NCI-H1436 treated with DMSO at 0.1 percent for 48 hours (cell line): ENCODE data around the gene SLC22A23.

Experiments
- DNase-seq: peaks from one replicate; lab custom pipeline; 2025; lab: John Stamatoyannopoulos, UW

Gene SLC22A23

GRCh38 chr6:3283241-3283640 lies 173.6 kb downstream of the SLC22A23 start:
- DNase-seq, result no peak

DNA sequence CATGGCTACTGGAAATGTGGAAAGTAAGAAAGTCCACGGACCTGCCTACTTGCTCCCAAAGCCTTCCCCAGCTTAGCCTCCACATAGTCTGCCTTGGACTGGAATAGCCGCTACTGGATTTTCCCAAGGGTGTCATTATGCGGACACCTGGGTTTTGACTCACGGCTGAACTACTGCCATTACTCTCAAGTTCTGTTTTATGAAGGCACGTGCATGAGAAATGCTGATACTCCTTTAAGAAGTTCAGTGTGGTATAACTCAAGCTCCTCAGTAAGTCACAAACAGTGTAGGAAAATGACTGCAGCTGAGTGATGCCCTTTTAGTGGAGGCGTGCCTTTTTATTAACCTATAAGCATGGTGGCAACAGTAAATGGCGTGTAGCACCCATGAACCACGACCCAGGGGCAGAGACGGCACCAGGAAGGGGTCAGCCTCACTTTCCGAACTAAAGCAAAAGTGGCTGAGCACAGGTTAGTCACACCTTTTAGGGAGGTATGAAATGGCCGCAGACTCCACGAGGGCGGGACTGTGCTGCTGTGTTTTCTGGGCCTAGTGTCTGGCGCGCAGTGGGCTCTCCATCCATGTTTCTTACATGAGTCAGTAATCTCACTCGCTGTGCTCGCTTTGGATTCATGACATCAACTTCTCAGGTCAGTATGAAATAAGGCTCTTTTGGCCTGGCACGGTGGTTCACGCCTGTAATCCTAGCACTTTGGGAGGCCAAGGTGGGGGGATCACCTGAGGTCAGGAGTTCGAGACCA lies 174.2 kb downstream of the SLC22A23 start:
- DNase-seq, result no peak

DNA sequence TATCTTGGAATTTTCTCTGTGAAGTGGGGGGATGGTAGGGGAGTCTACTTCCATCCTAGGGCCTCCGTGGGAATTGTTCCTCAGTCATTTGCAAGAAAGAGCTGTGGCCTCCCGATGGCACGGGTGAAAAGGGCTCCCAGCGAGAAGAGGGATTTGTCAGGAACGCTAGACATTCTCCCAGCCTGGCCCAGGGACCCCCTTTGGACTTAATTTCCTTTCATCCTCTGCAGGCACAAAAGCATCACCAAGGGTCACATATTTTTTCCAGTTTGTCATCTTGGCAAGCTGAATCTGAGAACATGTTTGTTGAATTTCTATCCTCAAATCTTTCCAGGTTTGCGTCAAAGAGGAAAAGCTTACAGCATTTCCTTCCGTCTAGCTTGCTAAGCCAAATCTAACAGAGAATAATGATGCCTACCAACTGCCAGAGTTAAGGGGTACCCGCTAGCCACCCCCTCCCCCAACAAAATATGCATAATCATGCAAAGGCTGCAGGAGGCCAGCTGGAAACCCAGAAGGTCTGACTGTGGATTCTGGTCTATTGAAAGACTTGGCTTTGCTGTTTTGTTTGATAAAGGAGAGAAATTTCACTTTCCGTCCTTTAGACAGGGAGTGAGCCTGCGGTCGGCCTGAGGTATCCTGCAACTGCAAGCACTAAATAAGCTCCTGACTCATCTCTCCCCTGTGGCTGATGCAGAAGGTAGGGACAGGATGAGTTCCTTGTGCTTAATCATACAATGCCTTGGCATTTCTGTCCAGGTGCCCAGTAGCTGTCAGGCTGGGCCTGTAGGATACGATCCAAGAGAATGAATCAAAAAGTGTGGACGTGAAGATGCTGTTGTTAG lies 175.0 kb downstream of the SLC22A23 start:
- no peak for DNase-seq

- no peak for DNase-seq
Measured at GRCh38 chr6:3280866-3281465, 175.9 kb downstream of the SLC22A23 start.

DNA sequence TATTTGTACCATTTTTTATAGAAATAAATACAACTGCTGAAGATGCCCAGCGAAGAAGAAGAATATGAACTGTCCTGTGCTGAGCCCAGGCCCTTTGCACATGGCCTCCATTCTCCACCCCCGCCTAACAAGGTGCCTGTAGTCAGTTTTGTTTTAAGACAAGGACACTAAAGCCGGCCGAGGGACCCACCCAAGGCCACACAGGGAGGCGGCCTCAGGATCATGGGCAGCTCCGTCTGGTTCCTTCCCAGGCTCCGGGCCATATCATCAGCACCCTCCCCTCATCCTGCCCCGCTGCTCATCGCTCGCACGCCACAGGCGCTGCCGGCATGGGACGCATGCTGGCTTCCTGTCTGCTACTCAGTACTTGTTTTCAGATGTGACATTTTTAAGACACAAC lies 176.8 kb downstream of the SLC22A23 start:
- no peak for DNase-seq

GRCh38 chr6:3278691-3279090 lies 178.2 kb downstream of the SLC22A23 start:
- DNase-seq, result no peak

DNA sequence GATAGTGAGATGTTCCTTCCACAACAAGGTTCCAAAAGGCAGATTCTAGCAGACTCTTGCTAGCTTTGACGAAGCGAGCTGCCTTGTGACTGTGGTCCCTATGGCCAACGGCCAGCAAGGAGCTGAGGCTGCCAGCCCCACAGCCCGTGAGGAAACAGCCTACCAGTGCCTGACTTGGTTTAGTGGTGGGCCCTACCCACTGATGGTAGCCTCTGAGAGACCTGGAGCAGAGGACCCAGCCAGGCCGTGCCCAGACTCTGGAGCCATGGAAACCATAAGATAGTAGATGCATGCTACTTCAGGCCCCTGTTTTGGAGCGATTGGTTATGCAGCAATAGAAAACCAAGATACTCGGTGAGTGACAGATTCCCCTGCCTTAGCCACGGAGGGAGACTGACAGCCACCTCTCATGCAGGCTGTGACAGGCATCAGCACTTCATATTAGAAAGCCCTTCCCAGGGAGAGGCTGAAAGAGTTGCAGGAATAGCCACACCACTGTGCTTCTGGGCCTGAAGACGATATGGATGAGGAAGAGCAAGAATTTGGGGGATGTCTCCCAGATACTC lies 178.9 kb downstream of the SLC22A23 start:
- no peak for DNase-seq

DNA sequence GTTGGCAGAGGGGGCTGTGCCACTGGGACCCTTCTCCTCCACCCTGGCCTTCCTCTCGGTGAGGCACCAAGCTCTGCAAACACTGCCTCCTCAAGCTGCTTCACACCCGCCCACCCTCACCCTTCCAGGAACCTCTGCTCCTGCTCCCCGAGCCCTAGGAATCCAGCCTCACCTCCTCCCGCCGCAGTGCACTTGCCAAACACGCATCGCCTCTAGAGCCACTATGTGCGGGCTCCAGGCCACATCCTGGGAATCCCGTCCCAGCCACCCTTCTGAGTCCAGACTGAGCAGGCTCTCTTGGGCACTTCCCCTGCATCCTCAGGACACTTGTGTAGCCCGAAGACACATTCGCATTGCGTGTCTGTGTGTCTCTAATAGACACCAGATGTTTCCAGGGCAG lies 179.6 kb downstream of the SLC22A23 start:
- DNase-seq, result no peak

DNA sequence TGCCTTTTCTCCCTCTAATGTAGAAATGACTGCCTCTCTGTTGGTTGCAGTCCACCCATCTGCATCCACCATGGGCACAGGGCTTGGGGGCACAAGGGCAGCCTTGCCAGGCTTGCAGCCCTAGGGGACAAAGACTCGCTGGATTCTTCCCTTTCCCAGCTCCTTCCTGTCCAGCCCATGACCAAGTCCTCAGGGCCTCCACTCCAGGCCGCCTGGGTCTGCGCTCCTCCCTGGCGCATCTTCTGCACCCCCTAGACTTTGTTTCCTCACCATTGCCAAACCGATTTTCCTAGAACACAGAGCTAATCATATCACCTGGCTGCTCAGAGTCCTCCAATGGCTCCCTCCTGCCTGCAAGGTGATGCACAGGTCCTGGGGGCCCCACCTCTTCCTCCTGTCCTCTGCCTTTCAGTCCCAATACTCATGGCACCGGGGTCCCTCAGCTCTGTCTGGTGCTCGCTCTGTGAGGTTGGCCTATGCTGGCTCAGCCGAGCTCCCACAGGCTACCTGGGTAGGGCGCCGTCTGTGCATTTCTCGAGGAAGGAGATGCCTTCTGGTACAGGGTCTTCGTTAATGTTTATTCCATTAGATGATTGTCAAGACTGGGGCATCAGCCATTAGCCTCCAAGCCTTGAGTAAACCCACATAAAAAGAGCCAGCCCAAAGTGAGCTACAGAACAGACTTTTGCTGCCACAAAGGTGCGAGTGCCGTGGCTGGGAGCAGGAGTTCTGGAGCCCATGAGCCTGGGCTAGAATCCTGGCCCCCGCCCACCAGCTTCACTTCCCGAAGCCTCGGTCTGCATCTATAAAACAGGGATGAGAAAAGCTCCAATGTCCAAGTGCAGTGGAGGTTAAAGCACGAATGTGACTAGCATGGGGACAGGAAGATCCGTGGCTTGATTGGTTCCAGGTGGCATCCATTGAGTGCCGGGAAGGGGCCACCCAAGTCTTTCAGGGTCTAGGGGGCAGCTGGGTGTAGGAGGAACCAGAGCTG lies 180.4 kb downstream of the SLC22A23 start:
- no peak for DNase-seq

- DNase-seq, result no peak
Measured at GRCh38 chr6:3273707-3274521, 182.9 kb downstream of the SLC22A23 start.

- no peak for DNase-seq
Measured at GRCh38 chr6:3272911-3273547, 183.8 kb downstream of the SLC22A23 start.

DNA sequence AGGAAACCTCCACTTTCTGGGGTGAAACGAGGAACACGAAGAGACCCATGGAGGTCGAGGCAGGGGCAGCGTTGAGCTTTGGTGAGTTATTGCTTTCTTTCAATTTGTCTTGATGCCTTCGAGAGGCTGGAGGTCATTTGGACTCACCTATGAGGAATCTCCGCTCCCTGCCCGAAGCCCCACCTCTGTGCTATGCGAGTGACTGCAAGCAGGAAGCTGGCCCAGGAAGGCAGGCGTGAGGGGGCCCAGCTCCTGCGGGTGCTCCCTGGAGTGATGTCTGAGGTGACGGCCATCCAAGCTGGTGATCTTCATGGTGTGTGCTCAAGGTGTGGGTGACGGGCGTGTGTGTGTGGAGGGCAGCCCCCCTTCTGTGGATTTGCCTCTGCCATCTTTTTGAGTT lies 185.1 kb downstream of the SLC22A23 start:
- DNase-seq, result no peak

DNA sequence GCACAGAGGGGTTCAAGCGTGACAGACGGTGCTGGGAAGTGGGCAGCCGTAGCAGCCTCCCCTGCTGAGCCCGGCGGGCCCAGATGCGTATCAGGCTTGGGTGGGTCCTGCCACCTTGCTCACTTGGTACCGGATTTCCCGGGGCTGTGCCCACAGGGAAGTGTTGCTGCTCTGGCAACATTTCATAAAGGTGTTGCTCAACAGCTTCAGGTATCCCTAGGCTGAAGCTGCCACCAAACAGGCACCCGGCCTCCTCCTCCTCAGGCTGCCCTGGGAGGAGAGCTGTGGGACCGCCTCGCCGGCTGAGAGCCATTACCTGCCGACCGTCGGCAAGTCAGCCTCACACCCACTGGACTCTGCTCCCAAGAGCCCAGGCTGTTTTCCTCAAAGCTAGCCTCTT lies 186.6 kb downstream of the SLC22A23 start:
- no peak for DNase-seq

DNA sequence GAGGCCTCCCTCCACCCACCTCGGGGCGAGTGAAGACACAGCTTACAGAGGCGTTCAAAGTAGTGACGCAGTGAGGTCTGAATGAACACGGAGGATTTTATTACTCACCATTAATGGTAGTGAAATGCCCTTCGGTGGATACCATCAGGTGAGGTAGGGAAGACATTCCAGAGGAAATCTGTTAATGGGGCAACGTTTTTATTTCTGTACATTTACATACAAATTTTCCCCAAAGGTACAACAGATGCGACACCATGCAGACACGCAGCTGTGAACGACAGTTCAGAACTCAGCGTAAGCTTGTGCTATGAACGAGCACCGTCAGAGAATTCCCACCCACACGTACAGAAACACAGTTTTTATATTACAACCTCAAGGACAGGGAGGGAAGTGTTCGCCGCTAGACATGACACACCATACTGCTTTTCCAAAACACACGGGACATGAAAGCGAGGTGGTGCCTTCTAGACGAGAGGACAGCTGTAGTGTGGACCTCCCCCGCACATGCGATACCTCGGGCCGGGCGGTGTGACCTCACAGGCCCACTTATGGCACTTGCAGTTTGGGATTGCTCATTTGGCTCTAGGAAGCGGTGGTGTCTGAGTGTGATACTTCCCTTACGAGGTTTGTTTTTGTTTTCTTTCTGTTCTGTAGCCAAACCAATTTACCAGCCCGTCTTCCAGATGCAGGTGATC lies 187.4 kb downstream of the SLC22A23 start:
- no peak for DNase-seq

DNA sequence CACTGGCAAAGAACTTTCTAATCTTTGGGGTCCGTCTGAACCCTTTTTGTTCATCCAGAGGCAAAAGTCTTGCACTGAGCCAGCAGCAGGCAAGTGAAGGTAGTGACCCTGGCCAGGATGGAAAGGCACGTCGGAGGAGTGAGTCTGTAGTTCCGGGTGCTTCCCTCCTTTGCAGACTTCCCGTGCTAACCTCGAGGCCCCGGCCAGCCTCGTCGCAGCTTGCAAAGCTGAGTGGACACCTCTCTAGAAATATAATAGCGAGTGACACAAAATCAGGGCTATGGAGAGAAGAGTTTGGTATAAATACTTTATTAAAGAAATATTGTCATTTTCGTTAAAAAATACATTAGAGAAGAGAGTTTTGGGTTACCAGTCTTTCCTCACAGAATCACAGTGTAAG lies 188.2 kb downstream of the SLC22A23 start:
- no peak for DNase-seq

GRCh38 chr6:3267162-3267561 lies 189.7 kb downstream of the SLC22A23 start:
- no peak for DNase-seq

GRCh38 chr6:3266170-3266569 lies 190.7 kb downstream of the SLC22A23 start:
- DNase-seq, result no peak

DNA sequence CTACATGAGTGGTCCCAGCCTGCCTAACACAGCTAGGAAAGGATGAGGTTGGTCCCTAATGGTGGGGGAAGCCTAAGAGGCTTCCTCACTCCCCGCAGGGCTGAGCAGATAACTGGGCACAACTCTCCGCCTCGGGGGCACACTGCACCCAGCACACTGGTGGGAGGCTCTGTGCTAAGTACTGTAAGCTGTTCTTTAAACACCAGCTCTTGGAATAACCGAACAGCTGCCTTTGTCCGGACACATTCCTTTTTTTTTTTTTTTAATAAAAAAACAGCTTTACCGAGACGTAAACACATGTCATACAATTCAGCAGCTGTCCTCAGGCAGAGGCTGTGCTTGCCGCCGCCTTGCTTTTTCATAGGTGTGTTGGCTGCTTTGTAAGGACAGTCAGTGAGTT lies 191.2 kb downstream of the SLC22A23 start:
- DNase-seq, result no peak

DNA sequence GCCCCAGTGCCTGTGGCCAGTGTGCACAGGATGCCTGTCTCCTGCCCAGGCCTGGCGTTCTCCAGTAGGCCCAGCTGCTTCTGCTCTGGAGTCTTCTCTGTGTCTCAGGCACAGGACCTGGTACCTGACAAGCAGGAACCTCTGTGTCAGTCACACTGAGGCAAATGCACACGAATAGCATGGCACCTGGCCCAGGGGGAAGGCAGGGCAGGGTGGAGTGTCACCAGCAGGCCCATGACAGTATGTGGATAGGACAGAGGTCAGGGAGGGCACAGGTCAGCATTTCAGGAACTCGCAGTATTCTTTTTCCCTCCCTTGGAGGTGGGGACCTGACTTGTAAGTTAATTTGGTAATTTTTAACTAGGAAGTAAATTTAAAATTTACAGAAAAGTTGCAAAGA lies 192.5 kb downstream of the SLC22A23 start:
- no peak for DNase-seq
